Stimulated activated naive CD8-positive, alpha-beta T cell treated with anti-CD3 and anti-CD28 coated beads, Interleukin-15, amount 100 ng/mL, for 72 hours (primary cell): ENCODE measurements around the gene PDZD8.
"Not testable (repeated sequence)": the region's sequence is repeated elsewhere in the genome, so short reads cannot be mapped to it uniquely, and the experiment has no call there.

ENCODE experiments used
- ATAC-seq: fragments of 150-1000 bp; cut with Tn5 transposase; 2 replicates; pipeline ENCODE4 v1.10.0; 2021; ENCODE audit warnings: mild to moderate bottlenecking, moderate library complexity
- DNase-seq, 2 donors: peaks; one replicate each; pipeline ENCODE4 v3.0.0; 2021 to 2022
- H3K27ac Mint-ChIP-seq, 2 donors: one replicate each; pipeline ENCODE4 v1.8.0; 2022; ENCODE audit warnings: mild to moderate bottlenecking in 2 of 2, mixed read lengths in 2 of 2, moderate library complexity in 2 of 2
- H3K27me3 Mint-ChIP-seq: one replicate; pipeline ENCODE4 v1.8.0; 2022; ENCODE audit warnings: mixed read lengths
- H3K4me1 Mint-ChIP-seq: one replicate; pipeline ENCODE4 v1.8.0; 2022; ENCODE audit warnings: mild to moderate bottlenecking, mixed read lengths
- H3K4me3 Mint-ChIP-seq, 2 donors: one replicate each; pipeline ENCODE4 v1.8.0; 2022; ENCODE audit warnings: mild to moderate bottlenecking in 2 of 2, mixed read lengths in 2 of 2, moderate library complexity in 1 of 2
- H3K9me3 Mint-ChIP-seq, 2 donors: one replicate each; pipeline ENCODE4 v1.8.0; 2022; ENCODE audit warnings: mixed read lengths in 2 of 2

Gene PDZD8

DNA sequence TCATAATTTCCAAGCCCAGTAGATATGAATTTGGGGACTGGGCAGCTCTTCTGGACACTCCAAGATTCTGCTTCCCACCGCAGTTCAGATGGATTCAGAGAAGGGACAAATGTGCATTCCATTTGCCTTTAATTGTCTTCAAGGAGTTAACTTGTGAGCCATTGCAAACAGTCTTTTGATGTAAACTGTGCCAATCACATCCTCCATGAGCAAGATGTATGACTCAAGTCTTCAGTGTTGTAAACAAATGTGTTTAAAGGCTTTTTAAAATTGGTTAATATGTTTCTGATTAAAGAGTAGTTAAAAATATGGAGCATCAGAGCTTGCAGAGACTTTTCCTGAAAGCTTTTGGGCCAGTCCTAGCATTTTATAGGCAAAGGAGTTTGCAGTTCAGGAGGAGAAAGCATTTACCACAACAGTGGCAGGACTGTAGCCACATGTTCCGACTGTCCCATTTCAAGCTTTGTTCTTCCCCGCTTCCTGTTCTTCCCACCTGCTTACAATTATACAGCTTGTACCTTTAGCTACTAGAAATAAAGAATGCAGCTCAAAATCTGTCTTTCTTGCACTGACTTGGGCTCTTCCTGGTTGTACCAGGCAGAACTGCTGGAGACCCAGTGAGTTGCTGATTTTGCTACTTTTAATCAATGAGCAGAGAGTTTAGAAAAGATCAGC is 128.1 kb downstream of the PDZD8 start:
- Mint-ChIP-seq H3K27me3 (peaks cover 86% of the 10 kb centered on the region), H3K9me3 (no peaks in the 10 kb centered on the region), H3K4me3 (no peak overlapping the region), H3K4me1 (peaks cover 8% of the 10 kb centered on the region), H3K27ac (no peak overlapping the region)
- DNase-seq, result no peak
- no peak for ATAC-seq

DNA sequence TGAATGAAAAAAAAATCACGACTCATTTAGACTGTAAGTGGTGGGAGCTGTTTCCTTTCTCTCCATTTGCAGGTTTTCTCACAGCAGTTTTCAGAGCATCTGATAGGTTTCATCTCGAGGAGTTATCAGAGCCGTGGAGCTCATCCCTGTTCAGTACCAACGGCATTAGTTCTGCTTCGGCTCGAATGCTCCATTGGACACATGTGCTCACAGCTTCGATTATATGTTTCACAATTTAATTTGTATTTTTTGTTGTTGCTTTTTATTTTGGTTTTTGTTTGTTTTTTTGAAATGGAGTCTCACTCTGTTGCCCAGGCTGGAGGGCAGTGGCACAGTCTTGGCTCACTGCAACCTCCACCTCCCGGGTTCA is 132.8 kb downstream of the PDZD8 start:
- H3K9me3 Mint-ChIP-seq, result no peaks in the 10 kb centered on the region
- no peak overlapping the region for H3K4me3 Mint-ChIP-seq
- H3K4me1 Mint-ChIP-seq, result peaks cover 6% of the 10 kb centered on the region
- H3K27me3 Mint-ChIP-seq, result peaks cover 72% of the 10 kb centered on the region
- ATAC-seq, result no peak
- DNase-seq, result no peak
- H3K27ac Mint-ChIP-seq, result no peak overlapping the region

DNA sequence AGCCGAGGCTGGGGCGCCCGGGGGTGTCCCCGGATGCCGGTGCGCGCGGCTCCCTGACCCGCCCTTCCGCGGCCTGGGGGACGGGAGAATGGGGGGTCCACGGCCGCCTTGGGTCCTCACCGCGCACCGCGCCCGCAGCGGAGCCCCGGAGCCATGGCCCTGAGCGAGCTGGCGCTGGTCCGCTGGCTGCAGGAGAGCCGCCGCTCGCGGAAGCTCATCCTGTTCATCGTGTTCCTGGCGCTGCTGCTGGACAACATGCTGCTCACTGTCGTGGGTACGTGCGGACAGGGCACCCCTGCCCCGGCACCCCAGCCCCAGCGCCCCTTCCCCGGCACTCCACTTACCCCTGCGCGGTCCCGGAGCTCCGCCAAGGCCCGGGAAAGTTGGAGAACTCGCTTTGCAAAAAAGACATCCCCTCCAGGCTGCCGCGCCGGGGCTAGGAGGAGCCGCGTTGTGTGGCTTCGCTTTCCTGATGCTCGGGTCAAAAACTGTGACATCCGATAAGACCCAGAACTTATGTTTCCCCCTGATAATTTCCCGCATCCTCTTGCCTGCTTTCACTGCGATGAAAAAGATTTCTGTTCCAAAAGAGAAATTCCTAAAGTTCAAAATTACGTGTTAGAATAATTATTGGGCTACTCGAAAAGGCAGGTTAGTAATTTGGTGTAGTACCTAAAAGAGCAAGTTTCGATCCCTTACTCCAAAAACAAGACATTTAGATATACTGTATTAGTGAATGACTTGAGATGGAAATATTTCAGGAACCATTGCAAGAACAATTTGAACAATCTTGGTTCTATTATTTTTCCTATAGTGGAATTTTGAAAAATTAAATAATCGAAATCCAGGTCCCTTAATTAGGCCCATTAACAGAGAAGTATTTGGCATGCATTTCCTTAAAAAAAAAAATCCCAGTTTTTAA is 133.4 kb downstream of the PDZD8 start:
- no peak for DNase-seq
- peak; percentile 52 for ATAC-seq
- H3K4me1 Mint-ChIP-seq, result no peaks in the 10 kb centered on the region
- no peak overlapping the region for H3K27ac Mint-ChIP-seq
- no peaks in the 10 kb centered on the region for H3K9me3 Mint-ChIP-seq
- H3K4me3 Mint-ChIP-seq, result peak overlapping the region; percentile 49 to 54
- H3K27me3 Mint-ChIP-seq, result peaks cover 67% of the 10 kb centered on the region

DNA sequence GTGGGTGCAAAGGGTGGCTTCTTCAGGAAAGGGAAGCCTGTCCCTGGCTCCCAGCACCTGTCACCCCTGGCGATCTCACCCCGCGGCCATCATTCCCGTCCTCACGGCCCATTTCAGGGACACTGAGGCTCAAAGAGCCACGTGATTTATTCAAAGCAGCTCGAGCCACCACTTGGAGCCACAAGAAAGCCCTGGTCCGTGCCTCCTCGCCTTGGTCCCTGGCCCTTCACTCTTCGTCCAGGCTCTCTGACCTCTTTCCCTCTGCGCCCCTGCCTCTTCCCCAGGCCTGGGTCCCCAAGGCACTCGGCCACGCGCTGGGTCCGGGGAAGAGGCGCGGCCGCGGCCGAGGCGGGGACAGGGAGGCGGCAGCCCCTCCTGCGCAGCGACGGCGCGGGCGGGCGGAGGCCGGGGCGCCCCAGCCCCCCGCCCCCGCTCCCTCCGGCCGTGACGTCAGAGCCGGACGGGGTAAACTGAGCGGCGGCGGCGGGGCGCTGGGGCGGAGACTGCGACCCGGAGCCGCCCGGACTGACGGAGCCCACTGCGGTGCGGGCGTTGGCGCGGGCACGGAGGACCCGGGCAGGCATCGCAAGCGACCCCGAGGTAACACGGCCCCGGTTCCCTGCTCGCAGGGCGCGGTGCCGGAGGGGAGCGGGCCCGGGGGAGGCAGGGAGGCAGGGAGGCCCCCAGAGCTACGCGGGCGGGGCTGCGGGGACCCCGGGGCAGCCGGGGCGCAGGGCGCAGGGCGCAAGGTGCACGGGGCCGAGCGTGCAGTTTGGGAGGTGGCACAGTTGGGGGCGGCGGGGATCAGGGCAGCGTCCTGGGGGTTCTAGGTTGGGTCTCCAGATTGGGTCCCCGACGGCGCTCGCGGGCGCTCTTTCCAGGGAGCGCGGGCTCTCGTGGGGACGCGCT is 134.4 kb downstream of the PDZD8 start, which contains the start of gene SLC18A2:
SLC18A2 (plus strand) TSS at position 494 of the 909 bp plus-strand sequence. CDS start 580 bp downstream, outside the sequence.
- Mint-ChIP-seq H3K27ac (no peak within 1 kb of the TSS), H3K4me3 (peak within 1 kb of the TSS; percentile 49 to 54), H3K27me3 (peaks cover 70% of the 10 kb centered on the region), H3K4me1 (no peaks in the 10 kb centered on the region), H3K9me3 (no peaks in the 10 kb centered on the region)
- DNase-seq (no peak), ATAC-seq (peak; percentile 62)

DNA sequence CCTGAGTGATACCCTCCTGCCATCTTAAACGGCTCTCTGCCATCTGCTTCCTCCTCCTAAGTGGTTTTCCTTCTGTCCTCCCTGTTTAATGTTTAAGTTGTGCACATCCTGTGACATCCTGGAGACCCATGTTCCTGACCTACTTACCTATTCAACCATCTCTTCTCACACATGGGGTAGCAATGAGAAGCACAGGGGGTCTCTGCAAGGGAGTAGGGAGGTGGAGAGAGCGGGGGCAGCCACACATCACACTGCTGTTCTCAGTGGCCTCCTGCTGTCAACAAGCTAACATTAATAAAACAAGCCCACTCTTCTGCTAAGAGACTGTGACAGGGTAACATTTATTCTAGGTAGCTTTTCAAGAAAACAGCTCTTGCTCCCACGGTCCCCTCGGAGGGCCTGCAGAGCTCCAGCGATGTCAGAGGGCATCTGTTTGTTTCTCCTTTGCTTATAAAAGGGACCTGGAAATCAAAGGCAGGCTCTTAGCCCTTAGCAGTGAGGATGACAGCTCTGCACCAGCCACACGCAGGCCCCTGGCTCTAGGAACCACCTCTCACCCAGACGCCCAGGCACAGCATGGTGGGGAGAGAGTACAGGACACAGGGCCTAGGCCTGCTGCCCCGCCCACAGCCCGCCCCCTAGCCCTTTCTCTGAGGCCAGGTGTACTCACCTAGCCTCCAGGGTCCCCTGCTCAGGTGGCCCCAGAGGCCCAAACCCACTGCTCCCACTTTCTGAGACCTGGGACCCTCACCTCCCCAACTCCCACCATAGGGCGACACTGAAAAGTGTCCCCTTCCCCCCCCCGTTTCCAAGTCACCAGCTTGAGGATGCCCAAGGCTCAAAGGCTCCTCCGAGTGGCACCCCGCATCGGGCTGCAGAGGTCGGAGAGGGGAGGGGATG is 135.3 kb downstream of the PDZD8 start:
- Mint-ChIP-seq H3K9me3 (no peaks in the 10 kb centered on the region), H3K4me3 (peak overlapping the region in 1 of 2 donors; percentile 32), H3K27ac (no peak overlapping the region), H3K4me1 (no peaks in the 10 kb centered on the region), H3K27me3 (peaks cover 70% of the 10 kb centered on the region)
- DNase-seq (no peak), ATAC-seq (no peak)

DNA sequence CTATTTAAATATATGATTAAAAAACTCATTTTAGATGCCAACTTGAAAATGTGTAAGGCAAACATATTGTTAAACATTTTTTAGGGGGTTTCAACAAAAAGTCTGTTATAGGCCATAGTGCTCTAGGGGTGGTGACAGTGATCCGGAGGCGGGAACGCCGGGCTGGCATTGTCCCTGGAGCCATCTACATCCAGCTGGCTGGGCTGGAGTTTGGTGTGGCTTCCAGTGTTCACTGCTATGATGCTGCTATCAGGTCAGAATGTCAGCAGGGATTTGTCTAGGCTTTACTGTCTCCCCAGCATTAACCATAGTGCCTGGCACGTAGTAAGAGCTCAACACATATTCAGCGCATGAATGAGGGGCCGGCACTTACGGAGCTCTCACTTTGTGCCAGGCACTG is 136.2 kb downstream of the PDZD8 start:
- Mint-ChIP-seq H3K27me3 (peaks cover 61% of the 10 kb centered on the region), H3K9me3 (no peaks in the 10 kb centered on the region), H3K4me1 (no peaks in the 10 kb centered on the region), H3K27ac (no peak overlapping the region), H3K4me3 (no peak overlapping the region)
- ATAC-seq (no peak), DNase-seq (no peak)

DNA sequence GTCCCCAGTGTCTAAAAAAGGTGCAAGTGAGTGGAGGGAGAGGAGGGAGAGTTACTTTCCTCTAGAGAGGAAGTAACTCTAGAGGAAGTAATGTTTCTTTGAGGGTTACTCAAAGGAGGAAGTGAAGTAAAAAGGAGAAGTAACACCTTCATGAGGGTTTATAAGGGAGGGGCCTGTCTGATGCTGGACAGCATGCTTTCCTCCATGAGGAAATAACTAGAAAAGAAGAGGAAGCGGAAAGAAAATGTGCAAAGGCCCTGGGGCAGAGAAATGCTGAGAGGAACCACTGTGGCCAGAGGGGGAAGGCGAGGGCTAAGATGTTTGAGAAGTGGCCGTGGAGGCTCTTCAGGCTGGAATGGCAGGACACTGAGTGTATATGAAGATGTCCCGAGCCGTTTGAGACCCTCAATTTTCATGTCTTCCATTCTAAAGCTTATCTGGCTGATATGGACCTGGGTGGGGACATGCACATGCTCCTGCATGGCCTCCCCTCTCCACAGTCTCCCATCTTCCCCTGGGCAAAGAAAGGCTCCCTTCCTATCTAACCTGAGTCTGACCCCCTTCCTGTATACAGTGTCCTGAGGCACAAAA is 137.7 kb downstream of the PDZD8 start:
- no peak overlapping the region for H3K4me3 Mint-ChIP-seq
- H3K27ac Mint-ChIP-seq, result no peak overlapping the region
- H3K9me3 Mint-ChIP-seq, result no peaks in the 10 kb centered on the region
- H3K4me1 Mint-ChIP-seq, result no peaks in the 10 kb centered on the region
- no peak for DNase-seq
- peaks cover 51% of the 10 kb centered on the region for H3K27me3 Mint-ChIP-seq
- no peak for ATAC-seq

DNA sequence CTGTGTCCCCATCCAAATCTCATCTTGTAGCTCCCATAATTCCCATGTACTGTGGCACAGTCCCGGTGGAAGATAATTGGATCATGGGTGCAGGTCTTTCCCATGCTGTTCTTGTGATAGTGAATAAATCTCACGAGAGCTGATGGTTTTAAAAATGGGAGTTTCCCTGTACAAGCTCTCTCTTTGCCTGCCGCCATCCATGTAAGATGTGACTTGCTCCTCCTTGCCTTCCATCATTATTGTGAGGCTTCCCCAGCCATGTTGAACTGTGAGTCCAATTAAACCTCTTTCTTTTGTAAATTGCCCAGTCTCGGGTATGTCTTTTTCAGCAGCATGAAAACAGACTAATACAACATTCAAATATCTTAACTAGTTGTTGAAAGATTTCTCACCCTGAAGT is 145.1 kb downstream of the PDZD8 start:
- H3K27ac Mint-ChIP-seq, result not testable (repeated sequence)

DNA sequence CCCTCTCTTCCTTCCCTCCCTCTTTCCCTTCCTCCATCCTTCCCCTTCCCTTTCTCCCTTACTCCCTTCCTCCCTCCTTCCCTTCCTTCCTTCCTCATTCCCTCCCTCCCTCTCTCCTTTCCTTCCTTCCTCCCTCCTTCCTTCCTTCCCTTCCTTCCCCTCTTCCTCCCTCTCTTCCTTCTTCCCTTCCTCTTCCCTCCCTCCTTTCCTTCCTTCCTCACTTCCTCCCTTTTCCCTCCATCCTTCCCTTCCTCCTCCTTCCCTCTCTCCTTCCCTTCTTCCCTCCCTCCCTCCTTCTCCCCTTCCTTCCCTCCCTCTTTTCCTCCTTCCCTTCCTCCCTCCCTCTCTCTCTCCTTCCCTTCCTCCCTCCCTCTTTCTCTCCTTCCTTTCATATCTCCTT is 147.0 kb downstream of the PDZD8 start:
- ATAC-seq (no peak), DNase-seq (no peak)
- Mint-ChIP-seq H3K9me3 (no peaks in the 10 kb centered on the region), H3K27ac (no peak overlapping the region), H3K4me1 (no peaks in the 10 kb centered on the region), H3K4me3 (no peak overlapping the region), H3K27me3 (peaks cover 55% of the 10 kb centered on the region)

More for the DNA sequence above, 145.1 kb downstream of the PDZD8 start:
- H3K27me3 Mint-ChIP-seq, result peaks cover 59% of the 10 kb centered on the region
- not testable (repeated sequence) for H3K9me3 Mint-ChIP-seq, ATAC-seq, H3K4me3 Mint-ChIP-seq, H3K4me1 Mint-ChIP-seq, DNase-seq
